BJ (cell line): ENCODE data around the gene TXNRD1. TPM values are rescaled to one million over a fixed set of nuclear protein-coding genes. Genes with fewer than 3 reads are reported as not detected.

ENCODE experiments used
- CTCF ChIA-PET: fragments of 350-600 bp; formaldehyde crosslinking; extraction: SDS; loops from one replicate; lab custom pipeline; 2021; ENCODE audit warnings: antibody characterized with exemption, inconsistent platforms; lab: Yijun Ruan, JAX
- POLR2A ChIA-PET: fragments of 300-600 bp; sonication (Branson Sonifier 250); formaldehyde crosslinking; extraction: SDS; loops from one replicate; lab custom pipeline; 2021; ENCODE audit warnings: antibody characterized with exemption; lab: Charles Lee
- DNase-seq: peaks from one replicate; pipeline ENCODE4 v3.0.0-alpha.2; 2011; ENCODE audit warnings: low read depth
- H3K27me3 ChIP-seq: 2 replicates; pipeline ENCODE4 v1.6.0; 2011; ENCODE audit warnings: low read length; ENCODE audit not compliant: control insufficient read depth, insufficient read depth
- H3K36me3 ChIP-seq: 2 replicates; pipeline ENCODE4 v1.5.1; 2011; ENCODE audit warnings: low read length; ENCODE audit not compliant: control insufficient read depth, insufficient read depth
- H3K4me3 ChIP-seq: 2 replicates; pipeline ENCODE4 v1.5.1; 2011; ENCODE audit warnings: low read depth, mild to moderate bottlenecking, control low read depth, low read length
- CTCF ChIP-seq: IDR thresholded peaks from 2 replicates; pipeline ENCODE4 v1.5.1; 2011; ENCODE audit warnings: low read depth, mild to moderate bottlenecking, control low read depth, inconsistent platforms, low read length, moderate library complexity; ENCODE audit not compliant: insufficient read depth
- polyA minus RNA-seq: library from RNA; depleted of rRNA, polyadenylated mRNA; stranded (reverse); fragments of >200 nt; gene quantifications from 2 replicates; pipeline ENCODE4 v1.2.3, GENCODE V29; 2011; rRNA and poly(A)+ RNA removed
- polyA plus RNA-seq: library from polyadenylated mRNA; depleted of rRNA; stranded (reverse); fragments of >200 nt; gene quantifications from 2 replicates; pipeline ENCODE4 v1.2.3, GENCODE V29; 2011; rRNA removed

Gene TXNRD1
- polyA plus RNA-seq, result 744 and 1,028 TPM in 2 replicates
- polyA minus RNA-seq, result 593 and 821 TPM in 2 replicates

GRCh38 chr12:104215638-104216297 lies at the start of gene TXNRD1:
Gene TXNRD1 (plus strand): TSS chr12:104215779. CDS start chr12:104215803, 24 bp downstream.
- TF ChIP-seq CTCF, result peak; percentile 74
- CTCF ChIA-PET, result interaction anchor here (0.6 to 1.8 kb wide), 4 partner anchors 66 to 219 kb away, joined by 3 to 4 read pairs (median 4); no protein-coding TSS in a partner anchor
- DNase-seq, result no peak
- H3K27me3 ChIP-seq, result no peaks in the 10 kb centered on the region
- no peaks in the 10 kb centered on the region for H3K36me3 ChIP-seq
- POLR2A ChIA-PET, result no interaction called here
- H3K4me3 ChIP-seq, result peak within 1 kb of the TSS; percentile 35

GRCh38 chr12:104165801-104166200 lies 49.8 kb upstream of the TXNRD1 start:
- no peaks in the 10 kb centered on the region for H3K27me3 ChIP-seq
- H3K36me3 ChIP-seq, result no peaks in the 10 kb centered on the region
- TF ChIP-seq CTCF, result no peak
- DNase-seq, result no peak
- CTCF ChIA-PET, result interaction anchor here (1.6 kb wide), 1 partner anchor 11 kb away, joined by 3 read pairs; no protein-coding TSS in a partner anchor
- POLR2A ChIA-PET, result no interaction called here
- H3K4me3 ChIP-seq, result no peak overlapping the region

- Histone ChIP-seq H3K27me3 (no peaks in the 10 kb centered on the region), H3K36me3 (no peaks in the 10 kb centered on the region), H3K4me3 (no peak overlapping the region)
- DNase-seq, result no peak
- CTCF ChIA-PET, result interaction anchor here (1.4 to 1.6 kb wide), 2 partner anchors 10 to 11 kb away, joined by 3 read pairs; no protein-coding TSS in a partner anchor
- POLR2A ChIA-PET, result no interaction called here
- TF ChIP-seq CTCF, result no peak
These were observed 49.1 kb upstream of the TXNRD1 start for GRCh38 chr12:104166465-104166864.

GRCh38 chr12:104167519-104168458 lies 47.8 kb upstream of the TXNRD1 start:
- POLR2A ChIA-PET, result no interaction called here
- Histone ChIP-seq H3K27me3 (no peaks in the 10 kb centered on the region), H3K36me3 (no peaks in the 10 kb centered on the region), H3K4me3 (no peak overlapping the region)
- no peak for TF ChIP-seq CTCF
- no peak for DNase-seq
- CTCF ChIA-PET, result interaction anchor here (1.4 to 1.6 kb wide), 2 partner anchors 9 to 11 kb away, joined by 3 read pairs; no protein-coding TSS in a partner anchor

- no peaks in the 10 kb centered on the region for H3K36me3 ChIP-seq
- no peak overlapping the region for H3K4me3 ChIP-seq
- ChIA-PET POLR2A (no interaction called here), CTCF (no interaction called here)
- no peak for DNase-seq
- TF ChIP-seq CTCF, result no peak
- H3K27me3 ChIP-seq, result no peaks in the 10 kb centered on the region
These were observed 47.0 kb upstream of the TXNRD1 start for GRCh38 chr12:104168596-104168995.
